HepG2 (cell line): ENCODE results near the gene CALU. TPM values are rescaled to one million over a fixed set of nuclear protein-coding genes. Genes with fewer than 3 reads are reported as not detected.

Experiments
- ATAC-seq: fragments of 200-7000 bp; cut with Tn5 transposase; 3 replicates; pipeline ENCODE4 v1.9.1; 2020; ENCODE audit warnings: mild to moderate bottlenecking, moderate library complexity
- BruUV-seq: library from RNA; stranded (reverse); fragments of 400-500 nt; replicated peaks from 2 replicates; lab custom pipeline; 2021; lab: Mats Ljungman, UMichigan
- CTCF ChIA-PET: fragments of 300-600 bp; formaldehyde crosslinking; extraction: SDS; loops from one replicate; lab custom pipeline; 2021; ENCODE audit warnings: low total read pairs, inconsistent platforms, low intra/inter-chr PET ratio; lab: Yijun Ruan, JAX
- POLR2A ChIA-PET: fragments of 350-600 bp; sonication (Branson Sonifier 250); formaldehyde crosslinking; loops from one replicate; lab custom pipeline; 2020; ENCODE audit warnings: antibody characterized with exemption, inconsistent platforms; lab: Yijun Ruan, JAX
- DNase-seq: peaks from one replicate; pipeline ENCODE4 v3.0.0-alpha.2; 2015; ENCODE audit warnings: low spot score
- FAIRE-seq: peaks from 3 replicates; lab custom pipeline; 2011; peaks lifted over from hg19 to GRCh38; lab: Jason Lieb, UNC
- H2AFZ ChIP-seq: one replicate; pipeline ENCODE4 v1.6.1; 2011; ENCODE audit warnings: low read length, inconsistent platforms
- H3K27ac ChIP-seq: fragments of 300-600 bp; 3 replicates; pipeline ENCODE4 v1.8.0; 2011; ENCODE audit warnings: mixed run types, mild to moderate bottlenecking, mixed read lengths, low read length, inconsistent platforms; ENCODE audit not compliant: insufficient read depth; ENCODE audit errors: extremely low read length
- H3K27me3 ChIP-seq, 2 experiments: fragments of 200-600 bp in 1 of 2; 2 replicates in 1 of 2; 3 replicates in 1 of 2; pipeline versions ENCODE4 v1.6.0 to v1.8.0; 2011; ENCODE audit warnings: low read length in 2 of 2, mild to moderate bottlenecking in 2 of 2, moderate library complexity in 2 of 2, inconsistent platforms in 1 of 2; ENCODE audit not compliant: insufficient read depth in 2 of 2, control insufficient read depth in 1 of 2
- H3K36me3 ChIP-seq, 2 experiments: fragments of 200-600 bp in 1 of 2; replicated peaks in 1 of 2; 2 replicates in 1 of 2; 3 replicates in 1 of 2; pipeline versions ENCODE4 v1.5.1 to v1.8.0; 2011; ENCODE audit warnings: low read length in 2 of 2, inconsistent platforms in 1 of 2; ENCODE audit not compliant: insufficient read depth in 2 of 2, control insufficient read depth in 1 of 2
- H3K4me1 ChIP-seq: 2 replicates; pipeline ENCODE4 v1.5.1; 2012; ENCODE audit warnings: low read length, inconsistent platforms; ENCODE audit not compliant: insufficient read depth
- H3K4me2 ChIP-seq: 2 replicates; pipeline ENCODE4 v1.6.0; 2011; ENCODE audit warnings: low read depth, low read length, inconsistent platforms
- H3K4me3 ChIP-seq, 3 experiments: fragments of 200-600 bp in 1 of 3; sonication (generic), shearing (Covaris generic) in 1 of 3; replicated peaks in 1 of 3; 2 replicates each; pipeline ENCODE4 v1.5.1; 2011 to 2016; ENCODE audit warnings: low read length in 3 of 3, inconsistent platforms in 2 of 3, low read depth in 2 of 3, mild to moderate bottlenecking in 2 of 3, control low read depth in 1 of 3, mixed read lengths in 1 of 3; ENCODE audit not compliant: insufficient read depth in 1 of 3
- H3K79me2 ChIP-seq: one replicate; pipeline ENCODE4 v1.6.1; 2011; ENCODE audit warnings: low read length, inconsistent platforms; ENCODE audit not compliant: insufficient read depth
- H3K9ac ChIP-seq: 2 replicates; pipeline ENCODE4 v1.6.0; 2011; ENCODE audit warnings: mild to moderate bottlenecking, low read depth, low read length, inconsistent platforms; ENCODE audit not compliant: insufficient read depth
- H3K9me3 ChIP-seq: 2 replicates; pipeline ENCODE4 v1.5.1; 2012; ENCODE audit warnings: mild to moderate bottlenecking, low read length
- H4K20me1 ChIP-seq: 2 replicates; pipeline ENCODE4 v1.6.0; 2011; ENCODE audit warnings: inconsistent platforms, mild to moderate bottlenecking, low read length, moderate library complexity; ENCODE audit not compliant: insufficient read depth
- AKNA ChIP-seq: sonication (generic); formaldehyde crosslinking; IDR thresholded peaks from 2 replicates; pipeline ENCODE4 v1.4.0; 2020; ENCODE audit warnings: missing genetic modification reagents, borderline replicate concordance
- CREB1 ChIP-seq, 2 experiments: fragments of 450-650 bp in 1 of 2; IDR thresholded peaks; 2 replicates each; pipeline ENCODE4 v1.6.1; 2016 to 2017; ENCODE audit warnings: control low read depth in 1 of 2, mild to moderate bottlenecking in 1 of 2, missing compliant biosample characterization in 1 of 2, missing genetic modification characterization in 1 of 2
- MAFF ChIP-seq: IDR thresholded peaks from 2 replicates; pipeline ENCODE4 v1.6.1; 2011; ENCODE audit warnings: low read depth, low read length, improper control_type of control experiment
- MAFK ChIP-seq, 2 experiments: IDR thresholded peaks in 1 of 2; conservative IDR thresholded peaks in 1 of 2; 2 replicates each; pipeline ENCODE4 v1.6.1; 2011; ENCODE audit warnings: improper control_type of control experiment in 2 of 2, low read length in 2 of 2
- TMF1 ChIP-seq: sonication (generic); formaldehyde crosslinking; IDR thresholded peaks from 2 replicates; pipeline ENCODE4 v1.8.1; 2022; ENCODE audit warnings: low read depth, missing genetic modification reagents
- ZNF207 ChIP-seq: fragments of 450-650 bp; IDR thresholded peaks from 2 replicates; pipeline ENCODE4 v1.6.1; 2016; ENCODE audit warnings: antibody characterized with exemption, borderline replicate concordance
- ZNF224 ChIP-seq: sonication (generic); formaldehyde crosslinking; IDR thresholded peaks from 2 replicates; pipeline ENCODE4 v1.5.0; 2020; ENCODE audit warnings: mild to moderate bottlenecking, missing genetic modification reagents
- ZNF343 ChIP-seq: sonication (generic); formaldehyde crosslinking; IDR thresholded peaks from 2 replicates; pipeline ENCODE4 v1.4.0; 2020; ENCODE audit warnings: mild to moderate bottlenecking, missing genetic modification reagents
- WGBS: methylation state at CpG from one replicate; pipeline ENCODE4 v1.1.6; 2017; ENCODE audit warnings: low lambda C conversion rate; 5-methylcytosine and 5-hydroxymethylcytosine counted together
- in situ Hi-C: cut with HindIII; loops from 2 replicates; pipeline ENCODE4 v1.10.0; 2017; ENCODE audit warnings: low pct_unique_long_range_greater_than_20kb; ENCODE audit not compliant: extremely low pct_ligation_motif_present
- intact Hi-C: fragments of 100-400 bp; cut with micrococcal nuclease; formaldehyde crosslinking; loops from one replicate; pipeline ENCODE4 v1.10.0; 2022; ENCODE audit not compliant: unreplicated experiment
- polyA plus RNA-seq, 8 experiments: library from polyadenylated mRNA; depleted of rRNA in 3 of 8; stranded (reverse) in 7 of 8; unstranded in 1 of 8; fragments of >200 nt; fragmentation: Illumina TruSeq in 4 of 8; extraction: Trizol in 4 of 8; gene quantifications; 2 replicates each; pipeline versions ENCODE4 v1.2.1 to v1.2.3, GENCODE V29; 2011 to 2016; ENCODE audit warnings: low read depth in 4 of 8, missing spikeins in 1 of 8, mixed read lengths in 1 of 8; ENCODE audit not compliant: insufficient read depth in 1 of 8
- total RNA-seq, 5 experiments: library from RNA; depleted of rRNA; stranded (reverse); fragments of >200 nt; fragmentation: Illumina TruSeq; extraction: Trizol; gene quantifications; 2 replicates each; pipeline ENCODE4 v1.2.3, GENCODE V29; 2016; ENCODE audit warnings: low read depth in 1 of 5

Gene CALU
- total and polyA plus RNA-seq, 2 of the 13 experiments (the other 11 are each of a cell fraction or from before 2014, with no cell fraction given) = 198 to 252 TPM

- TF ChIP-seq AKNA = no peak
- TF ChIP-seq TMF1 (CRISPR knock-in tag) = no peak
- TF ChIP-seq ZNF224 (CRISPR knock-in tag) = no peak
Observed at GRCh38 chr7:128732521-128733277, 6.5 kb upstream of the CALU start (continued).

- Histone ChIP-seq H3K4me3 (no peak overlapping the region), H3K36me3 (no peaks in the 10 kb centered on the region), H3K4me2 (no peak overlapping the region), H3K9me3 (no peaks in the 10 kb centered on the region), H4K20me1 (no peaks in the 10 kb centered on the region), H2AFZ (no peak overlapping the region), H3K9ac (no peak overlapping the region), H3K27me3 (peaks cover 0 to 13% of the 10 kb centered on the region in 2 experiments; a peak in 2 of 5 replicates), H3K79me2 (no peaks in the 10 kb centered on the region), H3K4me1 (peaks cover 15% of the 10 kb centered on the region), H3K27ac (no peak overlapping the region)
- no peak for ATAC-seq
- BruUV-seq = no TSS peak
- intact Hi-C loops (no loop called here), in situ Hi-C loops (no loop called here)
- ChIA-PET POLR2A (no interaction called here), CTCF (no interaction called here)
- TF ChIP-seq ZNF207 (no peak), MAFK (conservative IDR thresholded peaks at IDR 0.05 in 1 of 2, IDR thresholded peaks at IDR 0.05 in 1 of 2; ENCODE audit: low read length in 2 of 2) (peak in 1 of 2 experiments; percentile 42; a peak in 2 of 4 replicates), MAFF (peak; percentile 42; the same call in 1 of the 2 replicates), CREB1 (IDR thresholded peaks at IDR 0.05) (peak; percentile 68), CREB1 (CRISPR knock-in tag; IDR thresholded peaks at IDR 0.05) (no peak), ZNF343 (no peak)
- no peak for FAIRE-seq
- DNase-seq = no peak
- 0% methylated on average over 2 of the region's 2 CpGs for WGBS
Observed at GRCh38 chr7:128733278-128733645, 5.9 kb upstream of the CALU start.
